ENCODE measurements around the gene ANO5.
"Not testable (repeated sequence)": the region's sequence is repeated elsewhere in the genome, so short reads cannot be mapped to it uniquely, and the experiment has no call there.

ANO5 gene

GRCh38 chr11:22199243-22199642 lies 6.4 kb downstream of the ANO5 start:
- no peak for DNase-seq

- no peak for DNase-seq
Measured at GRCh38 chr11:22203281-22203680, 10.4 kb downstream of the ANO5 start.

DNA sequence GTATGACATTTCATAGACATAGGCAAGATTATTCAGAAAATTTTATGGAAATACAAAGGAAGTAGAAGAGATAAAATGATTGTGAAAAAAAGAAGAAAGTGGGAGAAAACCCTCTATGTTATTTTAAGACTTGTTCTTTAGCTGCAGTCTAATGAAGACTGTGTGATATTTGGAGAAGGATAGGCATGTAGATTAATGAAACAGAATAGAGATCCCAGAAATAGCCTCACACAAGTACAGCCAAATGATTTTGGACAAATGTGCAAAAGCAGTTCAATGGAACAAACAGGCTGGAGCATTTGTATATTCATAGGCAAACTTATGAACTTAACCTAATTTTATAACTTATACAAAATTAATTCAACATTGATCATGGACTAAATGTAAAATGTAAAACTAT lies 14.3 kb downstream of the ANO5 start:
- DNase-seq: no peak

DNA sequence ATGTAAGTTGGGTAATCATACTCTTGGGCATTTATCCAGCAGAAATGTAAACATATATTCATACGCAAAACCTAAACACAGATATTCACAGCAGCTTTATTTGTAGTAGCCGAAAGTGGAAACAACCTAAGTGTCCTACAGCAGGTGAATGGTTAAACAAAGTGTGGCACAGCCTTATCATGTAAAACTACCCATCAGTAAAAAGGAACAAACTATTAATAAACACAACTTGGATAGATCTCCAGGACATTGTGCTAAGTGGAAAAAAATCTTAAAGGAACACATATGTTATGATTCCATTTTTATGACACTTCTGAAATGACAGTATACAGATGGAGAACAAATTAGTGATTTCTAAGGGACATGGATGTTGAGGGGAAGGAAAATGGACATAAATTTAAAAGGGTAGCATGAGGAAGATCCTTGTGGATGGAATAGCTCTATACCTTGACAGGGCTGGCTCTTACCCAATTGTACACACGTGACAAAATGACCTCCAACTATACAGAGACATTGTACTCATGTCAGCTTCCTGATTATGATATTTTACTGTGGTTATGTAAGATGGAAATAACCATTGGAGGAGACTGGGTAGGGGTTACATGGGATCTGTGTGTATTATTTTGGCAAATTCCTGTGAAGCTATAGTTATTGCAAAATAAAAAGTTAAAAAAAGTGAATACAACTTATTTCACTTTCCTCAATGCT lies 15.4 kb downstream of the ANO5 start:
- DNase-seq: no peak

DNA sequence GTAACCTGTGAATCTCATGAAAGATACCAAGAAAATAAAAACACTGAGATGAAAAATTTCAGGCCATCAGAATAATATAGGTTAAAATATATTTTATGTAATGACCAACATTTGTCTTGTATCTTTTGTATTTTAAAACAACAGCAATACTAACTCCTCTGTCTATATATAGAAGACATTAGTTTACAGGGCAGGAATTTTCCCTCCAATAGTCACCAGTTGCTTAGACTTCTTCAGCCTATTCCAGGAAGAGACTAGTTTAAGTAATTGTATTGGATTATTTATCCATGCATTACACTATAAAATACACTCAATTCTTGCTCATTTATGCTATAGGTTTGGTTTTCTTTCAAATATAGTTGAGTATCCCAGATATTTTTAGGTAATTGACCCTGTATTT lies 24.1 kb downstream of the ANO5 start:
- DNase-seq: no peak

GRCh38 chr11:22221143-22221542 lies 28.3 kb downstream of the ANO5 start:
- no peak for DNase-seq

- DNase-seq: no peak
Measured at GRCh38 chr11:22225190-22225589, 32.3 kb downstream of the ANO5 start.

DNA sequence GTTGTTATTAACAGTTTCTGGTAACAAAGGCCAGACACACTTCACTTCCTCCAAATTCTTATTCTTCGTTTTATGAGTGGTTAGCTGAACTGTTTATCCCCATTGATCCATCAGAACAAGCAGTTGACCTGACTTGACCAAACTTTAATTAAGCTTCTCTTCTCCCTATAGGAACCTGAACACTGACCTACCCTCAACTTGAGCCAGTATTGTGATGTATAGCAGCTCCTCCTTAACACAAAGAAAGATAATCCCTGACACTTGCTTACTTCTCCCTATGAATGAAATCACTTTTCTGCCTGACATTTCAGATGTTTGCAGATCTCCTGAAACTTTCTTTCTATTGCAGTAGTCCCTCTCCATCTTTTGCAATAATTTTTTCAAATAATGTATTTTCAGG lies 41.9 kb downstream of the ANO5 start:
- DNase-seq: no peak

DNA sequence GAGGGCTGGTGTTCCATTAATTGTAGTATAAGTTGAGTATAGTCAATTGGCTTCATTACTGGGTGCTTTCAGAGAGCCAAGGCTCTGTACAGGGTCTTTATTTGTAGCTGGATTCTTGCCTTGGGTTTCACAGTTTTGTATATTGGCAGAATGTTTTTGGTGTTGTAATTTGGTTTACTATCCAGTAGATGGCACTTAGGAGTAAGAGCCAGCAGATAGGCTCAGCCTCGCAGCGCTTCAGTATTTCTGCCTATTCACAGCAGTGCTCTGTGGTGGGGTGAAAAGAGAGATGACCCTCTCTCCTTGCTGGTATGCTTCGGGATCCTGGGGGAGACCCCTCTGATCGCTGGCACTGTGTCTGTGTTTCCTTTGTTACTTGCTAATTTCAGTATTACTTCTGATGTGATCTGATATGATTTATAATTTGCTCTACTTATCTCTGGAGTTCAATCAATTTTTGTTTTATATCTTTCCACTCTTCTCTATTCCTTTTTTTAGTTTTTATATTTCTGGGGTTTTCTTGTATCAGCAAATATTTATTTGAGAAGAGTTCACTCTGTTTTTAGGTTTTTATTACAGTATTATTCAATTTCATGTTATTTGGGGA lies 52.2 kb downstream of the ANO5 start:
- DNase-seq: peak; percentile 1 to 16

GRCh38 chr11:22246992-22247391 lies 54.1 kb downstream of the ANO5 start:
- DNase-seq: no peak

- DNase-seq: no peak
Measured at GRCh38 chr11:22249871-22250270, 57.0 kb downstream of the ANO5 start.

GRCh38 chr11:22256876-22257275 lies 64.0 kb downstream of the ANO5 start:
- no peak for DNase-seq

DNA sequence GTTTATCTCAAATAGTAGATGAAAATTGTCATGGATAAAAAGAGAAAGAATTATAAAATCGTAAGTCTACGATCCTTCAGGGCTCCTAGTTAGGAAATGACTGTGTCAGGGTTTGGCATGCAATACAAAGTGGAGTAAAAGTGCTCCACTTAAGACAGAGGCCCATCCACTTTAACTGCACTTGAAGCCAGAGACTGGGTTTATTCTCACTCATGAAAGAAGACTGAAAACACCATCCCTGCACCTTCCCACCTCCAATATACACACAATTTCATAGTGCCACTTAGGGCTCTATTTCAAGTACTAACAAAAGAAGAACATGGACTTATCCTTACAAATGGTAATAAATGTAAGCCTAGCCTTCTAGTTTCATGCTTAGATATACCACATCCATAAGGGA lies 70.7 kb downstream of the ANO5 start:
- no peak for DNase-seq

GRCh38 chr11:22268983-22269624 lies 76.2 kb downstream of the ANO5 start:
- DNase-seq: not testable (repeated sequence)

DNA sequence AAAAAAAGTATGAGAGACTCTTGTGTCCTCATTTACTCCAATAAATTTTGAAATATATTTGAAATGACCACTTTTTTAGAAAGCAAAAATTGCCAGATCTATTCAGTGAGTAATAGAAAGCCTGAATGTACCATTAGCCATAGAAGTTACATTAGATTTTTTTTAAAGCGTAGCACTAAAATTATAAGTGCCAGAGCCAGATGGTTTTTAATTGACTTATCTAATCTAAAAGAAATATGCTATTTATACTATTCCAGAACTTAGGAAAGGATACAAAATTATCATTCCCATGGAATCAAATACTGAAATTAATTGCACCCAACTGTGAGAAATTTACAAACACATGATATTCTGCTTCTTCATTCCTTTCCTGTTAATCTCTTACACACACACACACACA lies 80.9 kb downstream of the ANO5 start:
- no peak for DNase-seq

DNA sequence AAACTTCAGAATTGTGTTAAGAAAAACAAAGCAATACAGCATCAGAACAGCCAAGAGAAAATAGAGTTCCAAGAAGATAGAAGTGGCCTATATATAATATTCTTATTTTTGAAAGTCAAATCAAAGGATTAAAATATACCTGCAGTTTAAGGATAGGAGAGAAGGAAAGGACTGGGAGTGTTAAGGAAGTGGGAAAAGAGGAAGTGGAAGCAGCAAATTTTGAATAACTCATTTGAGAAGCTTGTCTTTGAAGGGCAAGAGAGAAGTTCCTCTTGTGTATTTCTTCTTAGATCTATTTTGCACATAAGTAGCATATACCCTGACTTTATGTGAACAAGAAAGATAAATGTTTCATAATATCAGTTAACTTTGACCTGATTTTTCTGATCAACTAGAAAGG lies 82.7 kb downstream of the ANO5 start:
- no peak for DNase-seq

DNA sequence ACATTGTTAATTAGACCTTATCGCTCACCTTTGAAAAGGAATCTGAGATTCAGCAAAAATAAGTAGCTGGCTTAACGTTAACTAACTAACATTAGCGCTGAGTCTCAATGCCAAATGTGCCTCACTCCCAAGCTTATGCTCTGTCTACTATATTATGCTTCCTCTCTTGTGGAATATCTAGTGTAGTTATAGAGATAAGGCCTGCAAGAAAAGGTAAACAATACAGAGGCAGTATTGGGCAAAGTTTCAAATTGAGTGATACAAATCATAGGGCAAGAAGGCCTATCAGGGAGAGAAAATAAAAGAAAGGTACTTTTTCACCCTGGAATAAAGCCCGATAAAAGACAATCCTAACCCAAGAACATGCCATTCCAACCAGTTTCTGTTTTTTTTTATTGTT lies 83.7 kb downstream of the ANO5 start:
- DNase-seq: no peak

- DNase-seq: not testable (repeated sequence)
Measured at GRCh38 chr11:22284991-22285390, 92.1 kb downstream of the ANO5 start.

DNA sequence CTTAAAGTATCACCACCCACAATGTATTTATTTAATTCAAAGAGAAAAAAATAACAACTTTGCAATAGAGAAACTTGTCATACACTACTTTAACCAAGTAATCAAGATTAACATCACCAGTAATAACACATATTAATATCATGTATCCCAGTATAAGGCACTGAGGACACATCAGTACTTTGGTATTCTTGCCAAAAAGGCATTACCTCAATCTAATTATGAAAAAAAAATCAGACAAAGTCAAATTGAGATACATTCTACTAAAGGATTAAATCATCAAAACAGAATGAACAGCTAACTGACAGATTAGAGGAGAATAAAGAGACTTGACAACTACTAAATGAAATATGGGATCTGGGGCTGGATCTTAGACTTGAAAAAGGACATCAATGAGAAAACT lies 109.5 kb downstream of the ANO5 start:
- DNase-seq: no peak

DNA sequence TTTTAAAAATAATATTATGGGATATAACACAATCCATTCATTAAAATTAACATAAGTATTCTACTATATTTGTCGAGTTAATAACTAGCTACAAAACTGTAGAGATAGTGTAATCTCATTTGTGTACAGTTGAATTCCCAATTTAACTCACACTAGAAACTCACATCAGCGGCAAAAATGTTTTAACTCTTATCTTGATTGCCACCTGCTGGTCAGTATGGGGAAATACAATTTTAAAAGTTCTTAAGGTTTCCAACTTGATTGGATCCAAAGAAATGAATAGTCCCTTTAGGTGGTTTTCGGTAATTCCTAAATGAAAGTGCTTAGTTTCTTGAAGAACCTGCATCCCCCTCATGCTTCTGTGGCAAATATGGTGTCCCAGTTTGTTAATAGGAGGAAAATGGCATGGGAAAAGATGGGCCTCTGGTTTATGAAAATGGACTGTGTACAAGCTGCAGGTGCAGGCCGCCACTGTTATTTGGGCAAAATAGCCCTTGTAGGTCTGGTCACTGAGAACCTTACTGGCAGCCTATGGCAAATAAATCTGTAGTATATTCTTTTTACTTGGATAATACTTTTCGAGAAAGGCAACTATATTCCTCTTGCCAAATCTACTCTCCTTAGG lies 111.6 kb downstream of the ANO5 start:
- no peak for DNase-seq

- no peak for DNase-seq
Measured at GRCh38 chr11:22317656-22318055, 124.8 kb downstream of the ANO5 start.

DNA sequence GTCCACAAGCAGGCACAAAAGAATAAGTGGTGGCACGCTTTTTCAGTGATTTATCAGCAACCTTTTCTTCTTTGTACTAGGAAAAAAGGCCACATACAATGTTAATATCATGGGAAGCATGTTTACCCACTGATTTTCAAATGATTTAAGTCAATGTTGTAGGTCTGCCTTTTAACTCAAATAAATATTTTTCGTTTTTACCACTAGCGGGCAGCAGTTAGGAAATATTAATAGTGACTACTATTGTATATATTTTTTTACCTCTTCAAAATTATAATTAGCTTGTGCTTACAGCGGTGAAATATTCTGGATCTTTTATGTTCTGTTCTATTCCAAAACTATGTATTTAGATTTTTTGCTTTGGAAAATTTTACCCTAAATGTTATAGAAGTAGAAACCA lies 138.9 kb downstream of the ANO5 start:
- DNase-seq: no peak

Data from stimulated activated CD4-positive, alpha-beta T cell treated with anti-CD3 and anti-CD28 coated beads, Interleukin-2, amount 100 ng/mL, for 24 hours (primary cell).